ENCODE data around the gene ATAD1.

- TF ChIP-seq CTCF (IDR thresholded peaks at IDR 0.05) (no peak), POLR2A (IDR thresholded peaks at IDR 0.05) (no peak), POLR2AphosphoS5 (IDR thresholded peaks at IDR 0.05) (no peak)
Observed at GRCh38 chr10:87790185-87790584, 27.8 kb downstream of the ATAD1 start.
